HG03378 (cell line): Measurements from ENCODE around the gene MSH6.

Experiments used
- ATAC-seq: cut with Tn5 transposase; IDR thresholded peaks from one replicate; pipeline ENCODE4 v1.9.1; 2021; ENCODE audit warnings: mild to moderate bottlenecking, moderate library complexity; ENCODE audit not compliant: unreplicated experiment

Gene MSH6

DNA sequence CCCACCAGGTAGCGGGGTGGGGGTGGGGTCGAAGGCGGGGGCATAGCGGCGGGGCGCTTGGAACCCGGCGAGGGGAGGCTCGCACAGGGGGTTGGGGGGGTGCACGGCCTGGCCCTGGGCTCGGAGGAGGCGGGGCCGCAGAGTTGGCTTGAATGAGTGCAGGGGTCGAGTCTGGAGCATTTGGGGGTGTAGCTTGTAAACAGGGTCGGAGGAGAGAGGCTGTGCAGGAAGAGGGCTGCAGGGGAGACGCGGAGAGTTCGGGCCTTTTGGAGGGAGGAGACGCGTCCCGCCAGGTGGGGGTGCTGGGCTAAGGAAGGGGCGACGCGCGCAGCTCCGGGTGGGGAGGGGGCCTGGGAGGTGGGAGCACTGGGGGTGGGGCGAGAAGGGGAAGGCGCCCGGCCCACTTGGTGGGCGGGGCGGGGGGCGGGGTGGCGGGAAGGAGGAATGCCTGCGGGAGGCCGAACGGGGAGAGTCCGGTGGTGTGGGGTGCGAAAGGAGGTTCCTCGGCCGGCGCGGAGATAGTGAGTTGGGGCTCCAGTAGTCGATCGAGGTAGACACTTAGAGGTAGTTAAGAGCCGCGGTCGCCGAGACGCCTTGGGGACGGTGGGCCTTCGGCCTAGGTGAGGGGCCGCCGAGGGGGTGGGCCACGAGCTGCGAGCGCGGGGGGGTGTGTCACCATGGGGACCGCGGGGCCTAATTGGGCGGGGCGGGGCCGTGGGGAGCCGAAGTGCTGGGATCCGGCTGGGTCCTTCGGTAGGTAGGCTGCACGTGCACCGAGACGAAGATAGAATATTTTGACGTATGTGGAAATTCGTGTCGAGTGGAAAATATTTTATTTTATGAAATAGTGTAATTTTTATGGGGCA lies 774 bp downstream of the MSH6 start:
- ATAC-seq: no peak

DNA sequence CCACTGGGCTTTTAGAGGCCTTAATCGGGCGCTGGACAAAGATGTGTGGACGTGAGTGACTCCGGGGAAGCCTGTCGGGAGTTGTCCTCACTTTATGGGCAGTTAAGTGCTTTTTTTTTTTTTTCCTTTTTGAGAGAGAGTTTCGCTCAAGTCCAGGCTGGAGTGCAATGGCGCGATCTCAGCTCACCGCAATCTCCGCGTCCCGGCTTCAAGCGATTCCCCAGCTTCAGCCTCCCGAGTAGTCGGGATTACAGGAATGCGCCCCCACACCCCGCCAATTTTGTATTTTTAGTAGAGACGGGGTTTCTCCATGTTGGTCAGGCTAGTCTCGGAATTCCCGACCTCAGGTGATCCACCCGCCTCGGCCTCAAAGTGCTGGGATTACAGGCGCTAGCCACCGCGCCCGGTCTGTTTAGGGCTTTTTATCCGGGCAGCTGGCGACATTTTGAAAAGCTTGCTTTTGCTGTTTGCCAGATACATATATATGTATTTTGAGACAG lies 1.5 kb downstream of the MSH6 start:
- ATAC-seq: no peak

DNA sequence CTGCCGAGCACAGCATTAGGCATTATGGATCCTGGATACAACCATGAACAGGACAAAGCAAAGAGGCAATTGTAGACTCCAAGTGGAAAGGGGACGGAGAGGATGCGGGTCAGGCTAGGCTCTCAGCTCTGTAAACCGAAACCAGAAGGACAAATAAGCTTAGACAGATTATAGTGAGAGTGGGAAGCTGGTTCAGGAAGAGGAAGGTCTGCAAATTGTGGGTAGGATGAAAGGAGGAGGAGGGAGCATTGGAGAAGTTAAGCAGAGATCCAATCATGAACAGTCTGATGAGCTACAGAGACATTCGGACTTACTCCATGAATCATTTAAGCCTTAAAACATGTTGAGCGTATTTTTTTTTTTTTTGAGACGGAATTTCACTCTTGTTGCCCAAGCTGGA lies 3.0 kb downstream of the MSH6 start:
- no peak for ATAC-seq

DNA sequence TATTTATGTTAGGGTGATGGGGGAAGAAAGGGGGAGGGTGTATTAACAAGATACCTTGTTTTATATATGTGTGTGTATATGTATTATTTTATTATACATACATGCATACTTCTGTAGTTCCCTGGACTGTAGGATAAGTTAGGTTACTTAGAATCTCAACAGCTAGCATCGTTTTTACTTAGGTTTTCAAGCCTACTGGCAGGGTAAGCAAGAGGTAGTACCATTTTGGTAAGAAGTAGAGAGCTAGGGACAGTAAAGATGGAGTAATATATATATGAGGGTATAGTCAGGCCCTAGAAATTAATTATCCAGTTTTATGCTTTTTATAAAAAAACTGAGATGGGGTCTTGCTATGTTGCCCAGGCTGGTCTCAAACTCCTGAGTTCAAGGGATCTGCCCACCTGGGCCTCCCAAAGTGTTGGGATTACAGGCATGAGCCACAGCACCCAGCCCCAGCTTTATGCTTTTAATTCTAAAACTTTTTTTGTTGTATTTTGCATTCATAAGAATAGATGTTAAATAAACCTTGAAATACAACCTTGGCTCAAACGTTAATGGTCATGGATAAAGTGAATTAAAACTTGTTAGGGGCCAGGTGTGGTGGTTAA lies 13.2 kb downstream of the MSH6 start:
- ATAC-seq: no peak

DNA sequence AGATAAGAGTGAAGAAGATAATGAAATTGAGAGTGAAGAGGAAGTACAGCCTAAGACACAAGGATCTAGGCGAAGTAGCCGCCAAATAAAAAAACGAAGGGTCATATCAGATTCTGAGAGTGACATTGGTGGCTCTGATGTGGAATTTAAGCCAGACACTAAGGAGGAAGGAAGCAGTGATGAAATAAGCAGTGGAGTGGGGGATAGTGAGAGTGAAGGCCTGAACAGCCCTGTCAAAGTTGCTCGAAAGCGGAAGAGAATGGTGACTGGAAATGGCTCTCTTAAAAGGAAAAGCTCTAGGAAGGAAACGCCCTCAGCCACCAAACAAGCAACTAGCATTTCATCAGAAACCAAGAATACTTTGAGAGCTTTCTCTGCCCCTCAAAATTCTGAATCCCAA lies 15.7 kb downstream of the MSH6 start:
- ATAC-seq: no peak

DNA sequence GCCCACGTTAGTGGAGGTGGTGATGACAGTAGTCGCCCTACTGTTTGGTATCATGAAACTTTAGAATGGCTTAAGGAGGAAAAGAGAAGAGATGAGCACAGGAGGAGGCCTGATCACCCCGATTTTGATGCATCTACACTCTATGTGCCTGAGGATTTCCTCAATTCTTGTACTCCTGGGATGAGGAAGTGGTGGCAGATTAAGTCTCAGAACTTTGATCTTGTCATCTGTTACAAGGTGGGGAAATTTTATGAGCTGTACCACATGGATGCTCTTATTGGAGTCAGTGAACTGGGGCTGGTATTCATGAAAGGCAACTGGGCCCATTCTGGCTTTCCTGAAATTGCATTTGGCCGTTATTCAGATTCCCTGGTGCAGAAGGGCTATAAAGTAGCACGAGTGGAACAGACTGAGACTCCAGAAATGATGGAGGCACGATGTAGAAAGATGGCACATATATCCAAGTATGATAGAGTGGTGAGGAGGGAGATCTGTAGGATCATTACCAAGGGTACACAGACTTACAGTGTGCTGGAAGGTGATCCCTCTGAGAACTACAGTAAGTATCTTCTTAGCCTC lies 16.2 kb downstream of the MSH6 start:
- ATAC-seq: no peak

DNA sequence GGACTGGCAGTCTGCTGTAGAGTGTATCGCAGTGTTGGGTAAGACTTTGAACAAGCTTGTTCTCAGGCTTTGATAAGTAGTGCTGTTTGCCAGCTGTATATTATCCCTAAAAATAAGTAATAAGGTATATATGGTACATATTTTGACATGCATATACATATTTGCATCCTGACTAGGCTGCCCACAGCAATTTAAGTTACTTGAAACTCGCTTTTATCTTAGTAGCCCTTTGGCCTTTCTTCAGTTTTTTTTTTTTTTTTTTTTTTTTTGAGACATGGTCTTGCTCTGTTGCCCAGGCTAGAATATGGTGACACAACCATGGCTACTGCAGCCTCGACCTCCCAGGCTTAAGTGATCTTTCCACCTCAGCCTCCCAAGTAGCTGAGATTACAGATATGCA lies 18.2 kb downstream of the MSH6 start:
- no peak for ATAC-seq

DNA sequence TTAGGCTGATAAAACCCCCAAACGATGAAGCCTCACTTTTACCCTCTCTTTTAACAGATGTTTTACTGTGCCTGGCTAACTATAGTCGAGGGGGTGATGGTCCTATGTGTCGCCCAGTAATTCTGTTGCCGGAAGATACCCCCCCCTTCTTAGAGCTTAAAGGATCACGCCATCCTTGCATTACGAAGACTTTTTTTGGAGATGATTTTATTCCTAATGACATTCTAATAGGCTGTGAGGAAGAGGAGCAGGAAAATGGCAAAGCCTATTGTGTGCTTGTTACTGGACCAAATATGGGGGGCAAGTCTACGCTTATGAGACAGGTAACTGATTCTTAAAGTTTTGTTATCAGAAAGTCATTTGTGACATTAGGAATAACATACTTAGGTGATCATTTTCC lies 20.4 kb downstream of the MSH6 start:
- ATAC-seq: no peak

DNA sequence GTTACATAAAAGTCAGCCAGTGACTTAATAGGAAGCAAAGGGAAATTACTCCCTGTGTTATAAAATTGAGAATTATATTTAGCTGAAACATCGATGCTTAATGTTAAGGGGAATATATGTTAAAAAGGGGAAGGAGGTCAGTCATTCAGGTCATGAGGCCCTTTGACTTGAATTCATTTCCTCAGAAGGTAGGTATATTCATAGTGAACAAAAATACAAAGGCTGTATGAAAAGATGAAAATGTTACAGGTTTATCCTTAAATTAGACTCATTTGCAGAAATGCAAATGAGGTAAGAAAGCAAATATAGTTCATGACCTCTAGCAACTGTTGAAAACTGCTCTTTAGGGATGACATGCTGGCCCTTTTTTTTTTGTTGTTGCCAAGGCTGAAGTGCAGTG lies 20.8 kb downstream of the MSH6 start:
- no peak for ATAC-seq

DNA sequence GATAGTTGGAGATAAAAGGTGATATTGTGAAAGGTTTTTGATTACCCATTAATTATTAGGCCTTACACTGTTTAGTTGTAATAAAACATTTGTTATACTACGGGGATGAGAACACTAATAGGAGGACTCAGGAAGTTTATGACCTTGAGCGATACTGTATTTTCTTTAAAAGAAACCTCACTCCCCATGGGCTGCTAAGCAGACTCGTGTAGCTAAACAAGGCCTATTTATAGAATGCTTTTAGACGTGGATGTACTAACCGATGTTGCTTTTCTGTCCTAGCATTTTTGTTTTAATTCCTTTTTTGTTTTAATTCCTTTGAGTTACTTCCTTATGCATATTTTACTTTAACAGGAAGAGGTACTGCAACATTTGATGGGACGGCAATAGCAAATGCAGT lies 22.9 kb downstream of the MSH6 start:
- no peak for ATAC-seq

DNA sequence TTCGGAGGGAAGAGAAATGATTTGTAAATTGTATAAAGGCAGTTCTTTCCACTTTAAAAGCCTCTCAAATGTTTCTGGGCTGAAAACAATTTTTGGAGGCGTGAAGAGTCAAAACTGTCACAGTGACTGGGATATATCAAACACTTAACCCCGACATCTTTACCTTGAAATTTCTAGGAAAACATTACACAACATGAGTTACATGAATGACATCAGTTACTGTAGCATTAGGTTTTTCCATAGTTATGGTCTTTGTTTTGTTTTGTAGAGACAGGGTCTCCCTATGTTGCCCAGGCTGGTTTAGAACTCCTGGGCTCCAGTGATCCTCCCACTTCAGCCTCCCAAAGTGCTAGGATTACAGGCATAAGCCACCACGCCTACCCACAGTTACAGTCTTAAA lies 25.7 kb downstream of the MSH6 start:
- ATAC-seq: no peak

DNA sequence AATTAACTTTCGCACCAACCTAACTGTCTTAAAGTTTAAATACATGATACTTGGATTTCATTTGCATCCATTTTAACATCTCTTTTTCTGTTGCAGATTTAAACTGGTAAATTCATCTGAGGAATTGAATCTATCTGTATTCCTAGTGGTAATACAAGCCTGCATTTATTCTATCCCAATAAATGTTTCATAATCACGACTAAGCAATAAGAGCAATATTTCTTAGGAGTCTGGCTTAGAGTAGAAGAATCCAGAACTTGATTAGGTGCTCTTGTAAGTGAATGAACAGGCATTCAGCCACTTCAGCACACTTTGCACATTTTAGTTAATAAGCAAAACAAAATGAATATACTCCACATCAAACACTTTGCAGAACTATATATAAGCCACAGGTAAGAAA lies 27.0 kb downstream of the MSH6 start:
- no peak for ATAC-seq

DNA sequence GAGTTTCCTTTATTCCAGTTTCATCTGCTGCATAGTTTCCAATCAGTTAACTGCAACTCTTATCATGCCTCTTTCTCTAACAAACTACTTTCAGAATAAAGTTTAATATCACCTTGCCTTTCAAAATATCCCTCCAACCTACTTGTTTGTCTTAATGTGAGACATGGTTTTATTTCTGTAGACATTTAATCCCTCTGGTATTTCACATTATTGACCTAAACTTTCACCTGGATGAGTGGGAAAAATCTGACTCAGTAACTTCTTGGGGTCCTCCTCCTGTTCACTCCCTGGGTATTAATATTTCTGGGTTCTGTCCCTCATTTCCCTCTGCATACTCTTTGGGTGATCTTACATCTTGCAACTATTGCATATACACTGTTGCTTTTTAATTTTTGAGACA lies 27.9 kb downstream of the MSH6 start:
- no peak for ATAC-seq

DNA sequence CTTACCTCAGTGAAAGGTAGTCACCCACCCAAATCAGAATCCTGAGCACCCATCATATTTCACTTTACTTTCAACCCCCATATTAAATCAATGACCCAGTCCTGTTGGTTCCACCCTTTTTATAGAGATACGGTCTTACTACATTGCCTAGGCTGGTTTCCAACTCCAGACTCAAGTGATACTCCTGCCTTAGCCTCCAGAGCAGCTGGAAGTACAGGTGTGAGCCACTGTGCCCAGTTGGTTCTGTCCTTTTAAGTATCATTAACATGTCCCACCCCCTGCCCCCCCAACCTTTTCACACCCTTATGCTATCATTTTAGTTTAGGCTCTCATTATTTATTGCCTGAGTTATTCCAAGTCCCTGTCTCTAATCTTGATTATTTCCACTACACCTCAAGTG lies 28.7 kb downstream of the MSH6 start:
- ATAC-seq: no peak

DNA sequence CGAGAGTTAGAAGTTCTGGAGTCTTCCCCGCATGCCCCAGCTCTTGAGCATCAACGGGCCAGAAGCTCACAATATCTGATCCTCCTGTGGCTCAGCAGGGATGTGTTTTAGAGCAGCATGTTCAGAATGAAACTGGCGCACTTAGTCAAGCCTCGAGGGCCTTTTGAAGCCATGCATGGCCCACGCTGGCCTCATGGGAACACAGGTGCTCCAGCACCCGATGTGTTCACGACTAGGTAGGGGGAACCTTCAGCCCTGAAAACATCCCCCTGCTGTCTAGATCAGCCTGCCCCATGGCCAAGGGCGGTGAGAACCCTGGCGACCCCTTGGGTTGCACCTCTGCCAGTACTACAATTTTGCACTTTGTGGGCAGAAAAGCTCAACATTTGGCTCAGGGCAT lies 32.8 kb downstream of the MSH6 start:
- no peak for ATAC-seq

DNA sequence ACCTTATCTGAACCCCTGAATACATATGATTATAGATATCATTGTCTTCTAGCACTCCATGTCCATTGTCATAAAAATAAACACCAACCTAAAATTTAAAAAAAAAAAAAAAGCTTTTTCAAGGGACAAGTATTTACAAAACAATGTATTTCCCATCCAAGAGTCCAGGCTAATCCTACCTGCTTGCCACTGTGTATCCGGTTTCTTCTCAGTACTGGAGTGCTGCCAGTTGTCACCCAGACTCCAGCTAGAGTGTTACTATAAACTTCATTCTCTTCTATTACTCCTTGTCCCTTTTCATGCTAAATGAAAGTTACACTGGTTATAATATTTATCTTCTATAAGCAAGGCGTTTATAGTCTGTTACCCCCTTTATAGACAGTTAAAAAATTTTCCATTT lies 35.8 kb downstream of the MSH6 start:
- ATAC-seq: no peak

DNA sequence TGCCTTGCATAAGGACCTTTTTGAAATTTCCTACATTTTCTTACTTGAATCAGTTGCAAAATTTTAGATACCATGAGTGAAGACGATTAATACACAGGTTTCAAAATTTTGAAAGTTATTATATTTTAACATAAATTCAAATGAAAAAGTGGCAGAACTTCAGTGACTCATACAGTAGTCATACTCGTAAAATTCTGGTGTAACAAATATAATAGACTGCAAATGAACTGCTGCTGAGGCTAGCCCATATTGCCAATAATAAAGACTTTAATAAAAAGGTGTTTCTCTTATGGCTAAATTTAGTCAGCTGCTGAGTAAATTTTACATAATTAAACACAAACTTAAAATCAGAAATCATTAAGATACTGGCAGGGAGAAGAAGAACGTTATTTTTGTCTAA lies 36.9 kb downstream of the MSH6 start:
- no peak for ATAC-seq

DNA sequence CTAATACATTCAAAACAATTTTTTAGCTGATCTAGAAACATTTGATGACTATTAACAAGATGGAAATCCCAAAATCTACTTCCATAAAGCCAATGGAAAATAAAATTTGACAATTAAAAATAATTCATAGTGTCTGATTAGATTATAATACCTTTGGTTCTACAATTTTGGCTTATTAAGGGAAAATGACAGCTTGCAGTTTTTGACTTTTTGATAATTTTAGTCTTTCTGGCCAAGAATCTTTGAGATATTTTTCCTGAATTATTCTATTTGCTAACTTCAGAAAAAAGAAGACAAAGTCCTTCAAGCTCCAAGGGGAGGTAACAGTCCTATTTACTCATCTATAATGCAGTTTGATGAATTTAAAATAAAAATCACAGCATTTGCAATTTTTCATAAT lies 39.6 kb downstream of the MSH6 start:
- ATAC-seq: no peak

DNA sequence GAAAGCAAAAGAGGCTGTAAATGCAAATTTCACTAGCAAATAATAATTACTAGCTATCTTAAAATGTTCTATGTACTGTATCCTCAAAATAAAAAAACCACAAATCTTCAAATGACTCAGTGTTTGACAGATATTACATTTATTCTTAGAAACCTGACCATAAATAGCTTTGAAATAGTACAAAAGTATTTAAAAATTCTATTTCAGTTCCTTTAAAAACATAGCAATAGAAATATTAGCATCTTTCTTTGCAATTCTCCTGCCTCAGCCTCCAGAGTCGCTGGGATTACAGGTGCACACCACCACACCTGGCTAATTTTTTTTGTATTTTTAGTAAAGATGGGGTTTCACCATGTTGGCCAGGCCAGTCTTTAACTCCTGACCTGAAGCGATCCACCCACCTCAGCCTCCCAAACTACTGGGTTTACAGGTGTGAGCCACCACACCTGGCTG lies 50.6 kb downstream of the MSH6 start:
- ATAC-seq: peak; percentile 95

DNA sequence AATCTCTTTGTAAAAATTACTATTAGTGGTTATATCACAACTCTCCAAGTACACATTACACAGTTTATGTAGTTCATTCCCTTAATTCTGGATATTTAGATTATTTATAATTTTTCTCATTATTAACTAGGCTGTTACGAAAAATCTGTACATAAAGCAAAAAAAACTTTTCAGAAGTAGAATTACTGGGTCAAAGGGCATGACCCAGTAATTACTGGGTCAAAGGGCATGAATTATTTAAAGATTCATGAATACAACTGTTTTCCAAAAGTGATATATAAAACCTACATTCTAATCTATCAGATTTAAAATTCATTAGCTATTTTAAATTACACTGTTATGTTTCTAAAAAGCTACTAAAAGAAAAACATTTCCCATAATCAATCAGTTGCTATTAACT lies 55.3 kb downstream of the MSH6 start:
- no peak for ATAC-seq

DNA sequence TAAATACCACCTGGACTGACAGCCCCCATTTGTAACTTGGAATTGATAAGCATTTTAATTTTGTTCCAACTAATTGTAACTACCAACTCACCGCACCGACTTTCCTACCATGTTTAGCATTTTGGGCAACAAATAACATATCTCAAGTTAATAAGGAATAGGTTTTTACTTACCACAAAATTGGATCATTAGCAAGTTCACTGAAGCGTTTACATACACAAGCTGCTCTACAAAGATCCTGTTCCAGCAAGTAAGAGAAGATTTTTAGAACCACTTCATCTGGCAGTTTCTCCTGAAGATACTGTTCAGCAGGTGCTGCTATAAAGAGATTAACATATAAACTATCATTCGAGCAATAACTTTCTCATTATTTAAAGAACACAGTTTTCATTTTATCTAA lies 55.7 kb downstream of the MSH6 start:
- no peak for ATAC-seq

DNA sequence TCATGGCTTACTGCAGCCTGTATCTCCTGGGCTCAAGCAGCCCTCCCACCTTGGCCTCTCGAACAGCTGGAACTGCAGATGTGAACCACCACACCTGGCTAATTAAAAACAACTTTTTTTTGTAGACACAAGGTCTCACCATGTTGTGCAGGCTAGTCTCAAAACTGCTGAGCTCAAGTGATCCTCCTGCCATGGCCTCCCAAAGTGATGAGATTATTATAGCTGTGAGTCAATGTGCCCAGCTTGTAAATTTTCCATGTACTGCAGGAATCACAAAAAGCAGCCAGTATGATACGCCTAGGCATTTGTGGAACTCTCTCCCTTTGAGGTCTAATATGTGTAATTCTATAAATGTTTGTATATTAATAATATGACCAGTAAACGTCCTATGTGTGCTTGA lies 59.9 kb downstream of the MSH6 start:
- no peak for ATAC-seq
